ENCODE results near the gene IFFO2.

IFFO2 gene

GRCh38 chr1:18992646-18993045 is 36.2 kb upstream of the IFFO2 start:
- TF ChIP-seq CTCF (IDR thresholded peaks at IDR 0.05; ENCODE audit: low read length) = no peak
- H3K4me1 ChIP-seq (ENCODE audit: insufficient read depth, low read length, severe bottlenecking) = no peaks in the 10 kb centered on the region
- H3K9ac ChIP-seq (ENCODE audit: low read length) = no peak overlapping the region
- H3K36me3 ChIP-seq (ENCODE audit: insufficient read depth, low read length) = no peaks in the 10 kb centered on the region
- no peaks in the 10 kb centered on the region for H4K20me1 ChIP-seq (ENCODE audit: insufficient read depth, low read length)
- peaks cover 5% of the 10 kb centered on the region; the same call in 1 of the 2 replicates for H3K27me3 ChIP-seq (ENCODE audit: insufficient read depth, low read length)
- no peak overlapping the region for H3K27ac ChIP-seq (ENCODE audit: low read depth, low read length, poor library complexity, severe bottlenecking)
- no peaks in the 10 kb centered on the region for H3K9me2 ChIP-seq (ENCODE audit: low read depth, low read length)
- no peaks in the 10 kb centered on the region for H3F3A ChIP-seq (ENCODE audit: insufficient read depth, low read length)
- H3K79me2 ChIP-seq (ENCODE audit: insufficient read depth, low read length) = no peaks in the 10 kb centered on the region
- H2AFZ ChIP-seq (ENCODE audit: low read length) = no peak overlapping the region
- no peaks in the 10 kb centered on the region for H3K9me3 ChIP-seq (ENCODE audit: low read length)
- no peak overlapping the region for H3K4me3 ChIP-seq (ENCODE audit: low read depth, low read length, poor library complexity, severe bottlenecking)
- H3K4me2 ChIP-seq (ENCODE audit: low read length) = no peak overlapping the region

GRCh38 chr1:18991585-18991984 is 35.1 kb upstream of the IFFO2 start:
- Histone ChIP-seq H4K20me1 (ENCODE audit: insufficient read depth, low read length) (no peaks in the 10 kb centered on the region), H3K79me2 (ENCODE audit: insufficient read depth, low read length) (no peaks in the 10 kb centered on the region), H3K4me2 (ENCODE audit: low read length) (no peak overlapping the region), H3K4me3 (ENCODE audit: low read depth, low read length, poor library complexity, severe bottlenecking) (no peak overlapping the region), H2AFZ (ENCODE audit: low read length) (no peak overlapping the region), H3K4me1 (ENCODE audit: insufficient read depth, low read length, severe bottlenecking) (no peaks in the 10 kb centered on the region), H3K36me3 (ENCODE audit: insufficient read depth, low read length) (no peaks in the 10 kb centered on the region), H3K27ac (ENCODE audit: low read depth, low read length, poor library complexity, severe bottlenecking) (no peak overlapping the region), H3F3A (ENCODE audit: insufficient read depth, low read length) (no peaks in the 10 kb centered on the region), H3K9me2 (ENCODE audit: low read depth, low read length) (no peaks in the 10 kb centered on the region), H3K9ac (ENCODE audit: low read length) (no peak overlapping the region), H3K9me3 (ENCODE audit: low read length) (no peaks in the 10 kb centered on the region), H3K27me3 (ENCODE audit: insufficient read depth, low read length) (peaks cover 5% of the 10 kb centered on the region; the same call in 1 of the 2 replicates)
- TF ChIP-seq EZH2 (IDR thresholded peaks at IDR 0.05; ENCODE audit: borderline replicate concordance, low read length) = no peak
- TF ChIP-seq CTCF (IDR thresholded peaks at IDR 0.05; ENCODE audit: low read length) = no peak

GRCh38 chr1:18989896-18990295 is 33.4 kb upstream of the IFFO2 start:
- no peaks in the 10 kb centered on the region for H3K4me1 ChIP-seq (ENCODE audit: insufficient read depth, low read length, severe bottlenecking)
- H3K9ac ChIP-seq (ENCODE audit: low read length) = no peak overlapping the region
- TF ChIP-seq CTCF (IDR thresholded peaks at IDR 0.05; ENCODE audit: low read length) = no peak
- TF ChIP-seq EZH2 (IDR thresholded peaks at IDR 0.05; ENCODE audit: borderline replicate concordance, low read length) = no peak
- no peaks in the 10 kb centered on the region for H4K20me1 ChIP-seq (ENCODE audit: insufficient read depth, low read length)
- no peaks in the 10 kb centered on the region for H3K79me2 ChIP-seq (ENCODE audit: insufficient read depth, low read length)
- H3K4me2 ChIP-seq (ENCODE audit: low read length) = no peak overlapping the region
- H3K9me3 ChIP-seq (ENCODE audit: low read length) = no peaks in the 10 kb centered on the region
- no peaks in the 10 kb centered on the region for H3K36me3 ChIP-seq (ENCODE audit: insufficient read depth, low read length)
- no peaks in the 10 kb centered on the region for H3F3A ChIP-seq (ENCODE audit: insufficient read depth, low read length)
- no peak overlapping the region for H3K4me3 ChIP-seq (ENCODE audit: low read depth, low read length, poor library complexity, severe bottlenecking)
- no peak overlapping the region for H2AFZ ChIP-seq (ENCODE audit: low read length)
- peaks cover 5% of the 10 kb centered on the region; the same call in 1 of the 2 replicates for H3K27me3 ChIP-seq (ENCODE audit: insufficient read depth, low read length)
- H3K9me2 ChIP-seq (ENCODE audit: low read depth, low read length) = no peaks in the 10 kb centered on the region
- no peak overlapping the region for H3K27ac ChIP-seq (ENCODE audit: low read depth, low read length, poor library complexity, severe bottlenecking)

Data from OCI-LY1 (cell line).